GM10266 (cell line): ENCODE results near the gene MAPK7.

ENCODE experiments used
- DNase-seq: peaks from one replicate; pipeline ENCODE4 v3.0.0; 2012; ENCODE audit errors: extremely low spot score
- TF ChIP-seq, protein P1 (sequence below): IDR thresholded peaks from 2 replicates; pipeline ENCODE4 v1.5.1; 2012; ENCODE audit warnings: mild to moderate bottlenecking, low read depth; ENCODE audit not compliant: control insufficient read depth, insufficient read depth; ENCODE audit errors: missing control alignments

The MAPK7 gene

DNA sequence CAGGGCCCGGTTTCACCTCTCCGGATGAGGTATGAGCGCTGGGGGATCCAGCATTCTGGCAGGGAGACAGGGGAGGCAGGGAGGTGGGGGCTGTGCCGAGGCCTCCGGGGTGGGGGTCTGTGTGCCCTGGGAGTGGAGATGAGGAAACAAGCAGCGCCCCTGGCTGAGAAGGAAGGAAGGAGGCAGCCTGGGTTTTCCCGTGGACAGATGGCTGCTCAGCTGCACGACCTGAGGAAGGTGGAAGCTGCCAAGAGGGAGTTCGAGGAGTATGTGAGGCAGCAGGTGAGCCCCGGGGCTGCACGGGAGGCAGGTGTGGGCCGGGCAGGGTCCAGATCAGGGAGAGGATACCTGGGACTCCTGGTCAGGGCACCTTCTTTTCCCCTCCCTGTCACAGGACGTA lies 37.0 kb downstream of the MAPK7 start:
- TF ChIP-seq, protein P1, sequence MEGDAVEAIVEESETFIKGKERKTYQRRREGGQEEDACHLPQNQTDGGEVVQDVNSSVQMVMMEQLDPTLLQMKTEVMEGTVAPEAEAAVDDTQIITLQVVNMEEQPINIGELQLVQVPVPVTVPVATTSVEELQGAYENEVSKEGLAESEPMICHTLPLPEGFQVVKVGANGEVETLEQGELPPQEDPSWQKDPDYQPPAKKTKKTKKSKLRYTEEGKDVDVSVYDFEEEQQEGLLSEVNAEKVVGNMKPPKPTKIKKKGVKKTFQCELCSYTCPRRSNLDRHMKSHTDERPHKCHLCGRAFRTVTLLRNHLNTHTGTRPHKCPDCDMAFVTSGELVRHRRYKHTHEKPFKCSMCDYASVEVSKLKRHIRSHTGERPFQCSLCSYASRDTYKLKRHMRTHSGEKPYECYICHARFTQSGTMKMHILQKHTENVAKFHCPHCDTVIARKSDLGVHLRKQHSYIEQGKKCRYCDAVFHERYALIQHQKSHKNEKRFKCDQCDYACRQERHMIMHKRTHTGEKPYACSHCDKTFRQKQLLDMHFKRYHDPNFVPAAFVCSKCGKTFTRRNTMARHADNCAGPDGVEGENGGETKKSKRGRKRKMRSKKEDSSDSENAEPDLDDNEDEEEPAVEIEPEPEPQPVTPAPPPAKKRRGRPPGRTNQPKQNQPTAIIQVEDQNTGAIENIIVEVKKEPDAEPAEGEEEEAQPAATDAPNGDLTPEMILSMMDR, result no peak
- DNase-seq, result no peak

DNA sequence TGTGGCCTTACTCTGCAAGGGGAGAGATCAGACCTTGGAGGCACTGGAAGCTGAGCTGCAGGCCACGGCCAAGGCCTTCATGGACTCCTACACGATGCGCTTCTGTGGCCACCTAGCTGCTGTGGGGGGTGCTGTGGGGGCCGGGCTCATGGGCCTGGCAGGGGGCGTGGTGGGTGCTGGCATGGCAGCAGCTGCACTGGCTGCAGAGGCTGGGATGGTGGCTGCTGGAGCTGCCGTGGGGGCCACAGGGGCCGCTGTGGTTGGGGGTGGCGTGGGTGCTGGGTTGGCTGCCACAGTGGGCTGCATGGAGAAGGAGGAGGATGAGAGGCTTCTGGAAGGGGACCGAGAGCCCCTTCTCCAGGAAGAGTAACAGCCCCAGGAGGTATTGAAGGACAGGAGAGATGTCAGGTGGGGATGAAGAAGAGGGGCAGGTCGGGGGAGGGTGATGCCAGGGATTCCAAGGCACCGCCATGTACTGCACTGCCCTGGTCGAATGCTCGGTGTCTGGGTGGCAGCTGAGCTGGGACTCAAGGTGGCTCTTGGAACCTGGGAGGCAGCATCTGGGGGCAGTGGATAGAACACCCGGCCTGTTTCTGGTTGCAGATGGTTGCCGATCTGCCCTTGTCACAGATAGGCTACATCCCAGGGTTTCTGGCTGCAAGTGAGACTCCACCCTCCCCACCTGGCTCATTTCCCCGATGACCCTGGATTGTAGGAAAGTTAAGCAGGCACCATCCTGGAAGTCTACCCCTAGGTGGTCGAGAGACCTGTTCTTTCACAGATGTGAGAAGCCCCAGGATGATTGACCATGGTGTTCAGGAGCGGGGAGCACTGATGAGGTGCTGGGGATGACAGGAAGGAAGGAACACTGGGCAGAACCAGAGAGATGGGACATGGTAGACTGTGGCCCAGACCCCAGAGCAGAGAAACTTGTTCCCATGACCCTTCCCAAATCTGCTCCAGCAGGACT lies 37.8 kb downstream of the MAPK7 start:
- no peak for DNase-seq
- TF ChIP-seq, protein P1, result no peak

DNA sequence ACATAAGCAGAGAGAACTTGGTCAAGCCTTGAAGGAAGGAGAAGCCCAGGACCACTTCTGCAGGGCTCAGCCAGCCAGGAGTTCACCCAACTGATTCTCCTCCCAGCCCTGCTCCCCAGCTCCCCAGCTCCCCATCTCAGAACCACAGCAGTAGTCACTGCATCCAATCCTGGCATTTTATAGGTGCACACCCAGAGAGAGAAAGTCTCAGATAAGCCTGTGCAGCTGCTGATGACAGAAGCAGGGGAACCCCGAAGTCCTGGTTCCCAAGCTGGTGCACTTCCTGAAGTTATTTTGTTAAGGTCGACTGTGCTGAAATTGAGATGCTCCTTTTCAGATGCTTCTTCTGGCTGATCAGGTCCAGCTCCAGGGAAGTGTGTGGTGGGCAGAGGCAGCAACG lies 39.3 kb downstream of the MAPK7 start:
- TF ChIP-seq, protein P1, result no peak
- no peak for DNase-seq

DNA sequence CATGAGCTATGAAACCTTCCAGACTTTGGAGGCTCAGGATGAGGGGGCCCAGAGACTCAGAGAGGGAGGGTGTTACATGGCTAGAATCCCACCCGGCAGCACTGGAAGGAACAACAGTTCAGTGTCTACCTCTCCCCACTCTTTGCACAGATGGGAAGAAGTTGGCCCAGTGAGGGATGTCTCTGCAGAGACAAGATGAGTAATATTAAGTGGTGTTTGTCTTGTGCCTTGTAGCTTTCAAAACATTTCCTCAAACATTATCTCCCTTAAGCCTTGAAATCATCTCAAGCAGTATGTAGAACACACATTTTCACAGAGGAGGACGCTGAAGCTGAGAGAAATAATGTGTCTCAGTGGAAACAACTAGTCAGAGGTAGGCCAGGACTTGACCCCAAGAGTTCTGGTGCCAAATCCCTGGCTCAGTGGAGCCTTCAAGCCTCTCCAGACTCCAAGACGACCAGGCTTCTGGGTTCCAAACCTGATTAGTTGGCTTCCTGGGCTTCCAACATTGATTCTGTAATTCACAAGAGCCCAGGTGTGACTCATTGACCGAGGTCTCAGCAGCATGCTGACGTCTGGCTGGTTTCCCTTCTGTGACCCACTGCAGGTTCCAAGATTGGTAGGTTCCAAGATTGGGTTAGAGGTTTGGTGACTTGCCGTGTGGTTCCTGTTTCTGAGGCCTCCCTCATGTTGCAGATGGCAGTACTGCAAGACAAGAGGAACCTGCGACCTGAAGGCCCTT lies 40.1 kb downstream of the MAPK7 start:
- TF ChIP-seq, protein P1, result no peak
- no peak for DNase-seq

DNA sequence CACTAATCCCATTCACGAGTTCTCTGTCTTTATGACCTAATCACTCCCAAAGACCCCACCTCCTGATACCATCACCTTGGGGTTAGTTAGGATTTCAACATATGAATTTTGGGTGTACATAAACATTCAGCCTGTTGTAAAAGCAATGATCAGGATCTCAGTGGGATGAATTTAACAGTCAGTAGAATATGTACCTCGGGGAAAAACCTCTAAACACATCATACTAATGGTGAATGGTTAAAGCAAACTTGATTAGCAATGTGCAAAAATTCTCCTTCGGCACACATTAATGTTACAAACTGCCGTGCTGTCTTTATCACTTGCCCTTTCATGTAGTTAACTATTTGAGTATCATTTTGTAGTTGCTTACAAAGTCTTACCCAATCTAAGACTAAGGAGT lies 42.9 kb downstream of the MAPK7 start:
- no peak for DNase-seq
- TF ChIP-seq, protein P1, result no peak

DNA sequence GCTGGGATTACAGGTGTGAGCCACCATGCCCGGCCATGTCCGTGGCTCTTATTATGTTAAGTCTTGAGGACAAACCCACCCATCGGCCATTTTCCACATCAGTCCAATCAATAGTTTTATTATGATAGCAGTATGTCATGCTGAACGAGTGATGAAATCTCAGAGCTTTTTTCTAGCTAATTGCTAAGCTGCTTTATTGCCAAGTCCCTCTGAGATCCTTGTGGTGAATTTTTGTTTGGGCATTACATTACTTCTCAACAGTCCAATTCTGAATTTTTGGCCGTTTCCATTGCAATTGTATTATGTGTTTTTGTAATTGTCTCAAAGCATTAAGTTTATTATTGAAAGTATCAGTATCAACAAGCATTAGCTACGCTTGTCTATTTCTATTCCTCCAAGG lies 43.6 kb downstream of the MAPK7 start:
- TF ChIP-seq, protein P1, result no peak

More for the DNA sequence above, 43.6 kb downstream of the MAPK7 start:
- DNase-seq, result no peak
